H1 (cell line): ENCODE results near the gene CCDC91. TPM values are rescaled to one million over a fixed set of nuclear protein-coding genes. Genes with fewer than 3 reads are reported as not detected.

Source experiments
- ASH2L ChIP-seq: fragments of 200-600, 300-600 bp; sonication (generic); IDR thresholded peaks from one replicate; pipeline ENCODE4 v1.7.1; 2017; ENCODE audit warnings: low read length
- EZH2 ChIP-seq: fragments of 200-600 bp; sonication (generic); IDR thresholded peaks from 2 replicates; pipeline ENCODE4 v1.7.1; 2012; ENCODE audit warnings: low read depth, mild to moderate bottlenecking, moderate library complexity, low read length, inconsistent platforms; ENCODE audit not compliant: severe bottlenecking
- FOSL1 ChIP-seq: IDR thresholded peaks from 2 replicates; pipeline ENCODE4 v1.6.1; 2011; ENCODE audit warnings: mild to moderate bottlenecking, low read depth, low read length, moderate library complexity; ENCODE audit not compliant: insufficient read depth
- KDM5A ChIP-seq: fragments of 200-600 bp; IDR thresholded peaks from 2 replicates; pipeline ENCODE4 v1.7.1; 2012; ENCODE audit warnings: mild to moderate bottlenecking, low read length, inconsistent platforms, mixed read lengths
- MAX ChIP-seq: IDR thresholded peaks from 2 replicates; pipeline ENCODE4 v1.6.1; 2012; ENCODE audit warnings: inconsistent platforms
- PHF8 ChIP-seq: fragments of 200-600 bp; sonication (generic); conservative IDR thresholded peaks from 2 replicates; pipeline ENCODE4 v1.7.1; 2012; ENCODE audit warnings: low read depth, mild to moderate bottlenecking, inconsistent platforms, low read length, moderate library complexity
- POLR2A ChIP-seq, 2 experiments: IDR thresholded peaks; 1 replicate in 1 of 2; 2 replicates in 1 of 2; pipeline ENCODE4 v1.6.1; 2011; ENCODE audit warnings: low read depth in 2 of 2, low read length in 2 of 2, mild to moderate bottlenecking in 2 of 2; ENCODE audit errors: control extremely low read depth in 1 of 2
- RNF2 ChIP-seq: fragments of 200-900, 300-1000 bp; sonication (generic); IDR thresholded peaks from 2 replicates; pipeline ENCODE4 v1.7.1; 2016; ENCODE audit warnings: borderline replicate concordance, low read depth, mild to moderate bottlenecking, antibody characterized with exemption, low read length; ENCODE audit not compliant: poor library complexity, severe bottlenecking; ENCODE audit errors: missing control alignments
- SUZ12 ChIP-seq: fragments of 200-600 bp; sonication (generic); IDR thresholded peaks from 2 replicates; pipeline ENCODE4 v1.6.1; 2012; ENCODE audit warnings: mild to moderate bottlenecking, inconsistent platforms, low read length, moderate library complexity, mixed read lengths
- polyA plus RNA-seq, 7 experiments: library from polyadenylated mRNA; depleted of rRNA in 3 of 7; stranded (reverse) in 5 of 7; unstranded in 2 of 7; fragments of >200 nt in 5 of 7; fragments of 200-250 nt in 2 of 7; gene quantifications; 1 replicate in 5 of 7; 2 replicates in 1 of 7; 4 replicates in 1 of 7; pipeline versions ENCODE4 v1.2.1 to v1.2.3, GENCODE V29; 2011 to 2013; ENCODE audit warnings: missing spikeins in 2 of 7, mixed read lengths in 2 of 7
- total RNA-seq: library from RNA; stranded (reverse); fragmentation: NEBNext Ultra II Directional; extraction: Animal tissue kit (Norgen Biotek cat#: 25700); gene quantifications from 2 replicates; pipeline ENCODE4 v1.2.1, GENCODE V29; 2021
- TF ChIP-seq, protein P1 (sequence below): fragments of 300-600 bp; sonication (generic); IDR thresholded peaks from 2 replicates; pipeline ENCODE4 v1.7.1; 2012; ENCODE audit warnings: low read length, moderate library complexity, mild to moderate bottlenecking, inconsistent platforms; ENCODE audit not compliant: insufficient replicate concordance

CCDC91 gene
- total and polyA plus RNA-seq, 2 of the 8 experiments (the other 6 are each of a cell fraction or from before 2014, with no cell fraction given): 8.6 to 23.1 TPM

DNA sequence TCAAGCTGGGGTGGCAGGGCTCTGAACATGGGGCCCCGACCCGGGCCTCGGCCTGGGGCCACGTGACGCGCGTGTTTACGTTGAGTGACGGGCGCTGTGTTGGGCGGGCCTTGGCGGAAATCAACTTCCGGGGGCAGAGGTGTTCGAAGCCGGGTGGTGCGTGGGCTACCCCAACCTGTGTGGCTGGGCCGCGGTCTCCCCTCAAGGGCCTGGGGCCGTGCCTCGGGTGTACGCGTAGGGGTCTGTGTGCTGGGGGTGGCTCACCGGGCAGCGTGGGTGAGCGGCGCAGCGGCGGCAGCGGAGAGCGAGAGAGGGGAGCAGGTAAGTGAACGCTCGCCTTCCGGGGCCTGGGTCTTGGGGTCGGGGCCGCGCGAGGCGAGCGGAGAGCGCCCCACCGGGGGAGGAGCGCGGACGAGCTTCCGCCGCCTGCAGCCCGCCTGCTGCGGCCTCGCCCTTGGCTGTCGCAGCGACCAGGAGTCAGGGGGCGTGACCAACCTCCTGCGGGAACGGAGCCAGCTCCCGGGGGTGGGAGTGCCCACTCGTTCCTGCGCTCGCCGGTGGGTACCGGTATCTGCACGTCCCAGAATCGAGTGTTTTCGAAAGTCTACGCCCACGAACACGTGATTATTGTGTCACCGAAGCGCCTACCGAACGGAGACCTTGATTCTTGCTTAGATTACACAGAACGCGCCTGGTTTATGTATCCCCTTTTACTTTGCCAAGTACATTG lies at the start of gene CCDC91 (continued):
- TF ChIP-seq, protein P1, sequence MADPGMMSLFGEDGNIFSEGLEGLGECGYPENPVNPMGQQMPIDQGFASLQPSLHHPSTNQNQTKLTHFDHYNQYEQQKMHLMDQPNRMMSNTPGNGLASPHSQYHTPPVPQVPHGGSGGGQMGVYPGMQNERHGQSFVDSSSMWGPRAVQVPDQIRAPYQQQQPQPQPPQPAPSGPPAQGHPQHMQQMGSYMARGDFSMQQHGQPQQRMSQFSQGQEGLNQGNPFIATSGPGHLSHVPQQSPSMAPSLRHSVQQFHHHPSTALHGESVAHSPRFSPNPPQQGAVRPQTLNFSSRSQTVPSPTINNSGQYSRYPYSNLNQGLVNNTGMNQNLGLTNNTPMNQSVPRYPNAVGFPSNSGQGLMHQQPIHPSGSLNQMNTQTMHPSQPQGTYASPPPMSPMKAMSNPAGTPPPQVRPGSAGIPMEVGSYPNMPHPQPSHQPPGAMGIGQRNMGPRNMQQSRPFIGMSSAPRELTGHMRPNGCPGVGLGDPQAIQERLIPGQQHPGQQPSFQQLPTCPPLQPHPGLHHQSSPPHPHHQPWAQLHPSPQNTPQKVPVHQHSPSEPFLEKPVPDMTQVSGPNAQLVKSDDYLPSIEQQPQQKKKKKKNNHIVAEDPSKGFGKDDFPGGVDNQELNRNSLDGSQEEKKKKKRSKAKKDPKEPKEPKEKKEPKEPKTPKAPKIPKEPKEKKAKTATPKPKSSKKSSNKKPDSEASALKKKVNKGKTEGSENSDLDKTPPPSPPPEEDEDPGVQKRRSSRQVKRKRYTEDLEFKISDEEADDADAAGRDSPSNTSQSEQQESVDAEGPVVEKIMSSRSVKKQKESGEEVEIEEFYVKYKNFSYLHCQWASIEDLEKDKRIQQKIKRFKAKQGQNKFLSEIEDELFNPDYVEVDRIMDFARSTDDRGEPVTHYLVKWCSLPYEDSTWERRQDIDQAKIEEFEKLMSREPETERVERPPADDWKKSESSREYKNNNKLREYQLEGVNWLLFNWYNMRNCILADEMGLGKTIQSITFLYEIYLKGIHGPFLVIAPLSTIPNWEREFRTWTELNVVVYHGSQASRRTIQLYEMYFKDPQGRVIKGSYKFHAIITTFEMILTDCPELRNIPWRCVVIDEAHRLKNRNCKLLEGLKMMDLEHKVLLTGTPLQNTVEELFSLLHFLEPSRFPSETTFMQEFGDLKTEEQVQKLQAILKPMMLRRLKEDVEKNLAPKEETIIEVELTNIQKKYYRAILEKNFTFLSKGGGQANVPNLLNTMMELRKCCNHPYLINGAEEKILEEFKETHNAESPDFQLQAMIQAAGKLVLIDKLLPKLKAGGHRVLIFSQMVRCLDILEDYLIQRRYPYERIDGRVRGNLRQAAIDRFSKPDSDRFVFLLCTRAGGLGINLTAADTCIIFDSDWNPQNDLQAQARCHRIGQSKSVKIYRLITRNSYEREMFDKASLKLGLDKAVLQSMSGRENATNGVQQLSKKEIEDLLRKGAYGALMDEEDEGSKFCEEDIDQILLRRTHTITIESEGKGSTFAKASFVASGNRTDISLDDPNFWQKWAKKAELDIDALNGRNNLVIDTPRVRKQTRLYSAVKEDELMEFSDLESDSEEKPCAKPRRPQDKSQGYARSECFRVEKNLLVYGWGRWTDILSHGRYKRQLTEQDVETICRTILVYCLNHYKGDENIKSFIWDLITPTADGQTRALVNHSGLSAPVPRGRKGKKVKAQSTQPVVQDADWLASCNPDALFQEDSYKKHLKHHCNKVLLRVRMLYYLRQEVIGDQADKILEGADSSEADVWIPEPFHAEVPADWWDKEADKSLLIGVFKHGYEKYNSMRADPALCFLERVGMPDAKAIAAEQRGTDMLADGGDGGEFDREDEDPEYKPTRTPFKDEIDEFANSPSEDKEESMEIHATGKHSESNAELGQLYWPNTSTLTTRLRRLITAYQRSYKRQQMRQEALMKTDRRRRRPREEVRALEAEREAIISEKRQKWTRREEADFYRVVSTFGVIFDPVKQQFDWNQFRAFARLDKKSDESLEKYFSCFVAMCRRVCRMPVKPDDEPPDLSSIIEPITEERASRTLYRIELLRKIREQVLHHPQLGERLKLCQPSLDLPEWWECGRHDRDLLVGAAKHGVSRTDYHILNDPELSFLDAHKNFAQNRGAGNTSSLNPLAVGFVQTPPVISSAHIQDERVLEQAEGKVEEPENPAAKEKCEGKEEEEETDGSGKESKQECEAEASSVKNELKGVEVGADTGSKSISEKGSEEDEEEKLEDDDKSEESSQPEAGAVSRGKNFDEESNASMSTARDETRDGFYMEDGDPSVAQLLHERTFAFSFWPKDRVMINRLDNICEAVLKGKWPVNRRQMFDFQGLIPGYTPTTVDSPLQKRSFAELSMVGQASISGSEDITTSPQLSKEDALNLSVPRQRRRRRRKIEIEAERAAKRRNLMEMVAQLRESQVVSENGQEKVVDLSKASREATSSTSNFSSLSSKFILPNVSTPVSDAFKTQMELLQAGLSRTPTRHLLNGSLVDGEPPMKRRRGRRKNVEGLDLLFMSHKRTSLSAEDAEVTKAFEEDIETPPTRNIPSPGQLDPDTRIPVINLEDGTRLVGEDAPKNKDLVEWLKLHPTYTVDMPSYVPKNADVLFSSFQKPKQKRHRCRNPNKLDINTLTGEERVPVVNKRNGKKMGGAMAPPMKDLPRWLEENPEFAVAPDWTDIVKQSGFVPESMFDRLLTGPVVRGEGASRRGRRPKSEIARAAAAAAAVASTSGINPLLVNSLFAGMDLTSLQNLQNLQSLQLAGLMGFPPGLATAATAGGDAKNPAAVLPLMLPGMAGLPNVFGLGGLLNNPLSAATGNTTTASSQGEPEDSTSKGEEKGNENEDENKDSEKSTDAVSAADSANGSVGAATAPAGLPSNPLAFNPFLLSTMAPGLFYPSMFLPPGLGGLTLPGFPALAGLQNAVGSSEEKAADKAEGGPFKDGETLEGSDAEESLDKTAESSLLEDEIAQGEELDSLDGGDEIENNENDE: no peak
- TF ChIP-seq MAX (peak; percentile 91), RNF2 (no peak), FOSL1 (no peak), POLR2A (IDR thresholded peaks at IDR 0.05; ENCODE audit: control extremely low read depth in 1 of 2, low read depth in 2 of 2, low read length in 2 of 2) (peak; percentile 71 to 78), KDM5A (no peak), PHF8 (peak; percentile 96), ASH2L (peak; percentile 87), SUZ12 (no peak; the same call in 1 of the 2 replicates), EZH2 (peak; percentile 14)
